MCF 10A (cell line): ENCODE results near the gene JSRP1. TPM values are rescaled to one million over a fixed set of nuclear protein-coding genes. Genes with fewer than 3 reads are reported as not detected.

ENCODE experiments used
- BruUV-seq: library from RNA; stranded (reverse); fragments of 400-500 nt; replicated peaks from 2 replicates; lab custom pipeline; 2021; lab: Mats Ljungman, UMichigan
- CTCF ChIA-PET: fragments of 300-600 bp; sonication (Branson Sonifier 250); formaldehyde crosslinking; extraction: SDS; loops from one replicate; lab custom pipeline; 2021; ENCODE audit warnings: antibody characterized with exemption, inconsistent platforms; lab: Yijun Ruan, JAX
- POLR2A ChIA-PET: fragments of 300-600, 350-650 bp; sonication (Branson Sonifier 250); formaldehyde crosslinking; extraction: SDS; loops from one replicate; lab custom pipeline; 2020; ENCODE audit warnings: antibody characterized with exemption, inconsistent platforms; lab: Yijun Ruan, JAX
- DNase-seq: peaks from one replicate; pipeline ENCODE4 v3.0.0-alpha.2; 2018; ENCODE audit not compliant: unreplicated experiment
- H3K27ac Mint-ChIP-seq: one replicate; pipeline ENCODE4 v1.8.0; 2022; ENCODE audit warnings: mild to moderate bottlenecking, low read depth, mixed read lengths; ENCODE audit not compliant: unreplicated experiment
- H3K27me3 Mint-ChIP-seq: one replicate; pipeline ENCODE4 v1.8.0; 2022; ENCODE audit warnings: mixed read lengths; ENCODE audit not compliant: insufficient read depth, unreplicated experiment
- H3K36me3 Mint-ChIP-seq: one replicate; pipeline ENCODE4 v1.8.0; 2022; ENCODE audit warnings: mild to moderate bottlenecking, moderate library complexity, mixed read lengths; ENCODE audit not compliant: insufficient read depth, unreplicated experiment
- H3K4me1 Mint-ChIP-seq: one replicate; pipeline ENCODE4 v1.8.0; 2022; ENCODE audit warnings: mixed read lengths; ENCODE audit not compliant: insufficient read depth, unreplicated experiment
- H3K4me3 Mint-ChIP-seq: one replicate; pipeline ENCODE4 v1.8.0; 2022; ENCODE audit warnings: mild to moderate bottlenecking, moderate library complexity, mixed read lengths; ENCODE audit not compliant: unreplicated experiment
- H3K9me3 Mint-ChIP-seq: one replicate; pipeline ENCODE4 v1.8.0; 2022; ENCODE audit warnings: mixed read lengths; ENCODE audit not compliant: unreplicated experiment
- CTCF ChIP-seq: fragments of 200-600 bp; IDR thresholded peaks from one replicate; pipeline ENCODE4 v1.8.0; 2022; ENCODE audit warnings: antibody characterized with exemption, mild to moderate bottlenecking; ENCODE audit not compliant: unreplicated experiment
- intact Hi-C: fragments of 100-400 bp; cut with micrococcal nuclease; formaldehyde crosslinking; loops from 2 replicates; pipeline ENCODE4 v1.14.1; 2022
- total RNA-seq: library from RNA; stranded (reverse); gene quantifications from 2 replicates; pipeline ENCODE4 v1.2.3, GENCODE V29; 2022

The JSRP1 gene
- total RNA-seq, 1 experiment from 2014 or later = 0.37 TPM

GRCh38 chr19:2288818-2289713 lies 32.8 kb upstream of the JSRP1 start:
- H3K27ac Mint-ChIP-seq = no peak overlapping the region
- intact Hi-C loops = no loop called here
- no peak for TF ChIP-seq CTCF
- ChIA-PET CTCF (interaction anchor here (0.6 to 1.2 kb wide), 3 partner anchors 49 to 141 kb away, joined by 3 to 4 read pairs (median 4); no protein-coding TSS in a partner anchor), POLR2A (no interaction called here)
- no peaks in the 10 kb centered on the region for H3K9me3 Mint-ChIP-seq
- no peak for DNase-seq
- peaks cover 29% of the 10 kb centered on the region for H3K27me3 Mint-ChIP-seq
- H3K4me1 Mint-ChIP-seq = no peaks in the 10 kb centered on the region
- H3K4me3 Mint-ChIP-seq = no peak overlapping the region
- BruUV-seq = no TSS peak
- no peaks in the 10 kb centered on the region for H3K36me3 Mint-ChIP-seq

GRCh38 chr19:2288338-2288817 lies 32.2 kb upstream of the JSRP1 start:
- H3K4me3 Mint-ChIP-seq = no peak overlapping the region
- CTCF ChIA-PET = interaction anchor here (0.6 to 1.2 kb wide), 3 partner anchors 48 to 141 kb away, joined by 3 to 4 read pairs (median 4); no protein-coding TSS in a partner anchor
- intact Hi-C loops = no loop called here
- no TSS peak for BruUV-seq
- H3K4me1 Mint-ChIP-seq = no peaks in the 10 kb centered on the region
- no peak for DNase-seq
- no peak overlapping the region for H3K27ac Mint-ChIP-seq
- TF ChIP-seq CTCF = no peak
- no peaks in the 10 kb centered on the region for H3K36me3 Mint-ChIP-seq
- H3K27me3 Mint-ChIP-seq = peaks cover 22% of the 10 kb centered on the region
- H3K9me3 Mint-ChIP-seq = no peaks in the 10 kb centered on the region
- POLR2A ChIA-PET = interaction anchor here (0.8 to 1.3 kb wide), 2 partner anchors 9 to 139 kb away, joined by 3 read pairs; partner anchors contain the start of gene TIMM13

- ChIA-PET CTCF (interaction anchor here (1.4 kb wide), 1 partner anchor 14 kb away, joined by 3 read pairs; no protein-coding TSS in a partner anchor), POLR2A (interaction anchor here (0.8 to 1.4 kb wide), 3 partner anchors 8 to 140 kb away, joined by 3 to 4 read pairs (median 3); partner anchors contain the start of gene TIMM13)
- TF ChIP-seq CTCF = no peak
- DNase-seq = no peak
- Mint-ChIP-seq H3K36me3 (no peaks in the 10 kb centered on the region), H3K9me3 (no peaks in the 10 kb centered on the region), H3K4me1 (no peaks in the 10 kb centered on the region), H3K27ac (no peak overlapping the region), H3K27me3 (peaks cover 20% of the 10 kb centered on the region), H3K4me3 (no peak overlapping the region)
- BruUV-seq = no TSS peak
- intact Hi-C loops = no loop called here
Measured at GRCh38 chr19:2287585-2288337, 31.5 kb upstream of the JSRP1 start.
